ENCODE measurements around the gene SERPINA1.

Gene SERPINA1

DNA sequence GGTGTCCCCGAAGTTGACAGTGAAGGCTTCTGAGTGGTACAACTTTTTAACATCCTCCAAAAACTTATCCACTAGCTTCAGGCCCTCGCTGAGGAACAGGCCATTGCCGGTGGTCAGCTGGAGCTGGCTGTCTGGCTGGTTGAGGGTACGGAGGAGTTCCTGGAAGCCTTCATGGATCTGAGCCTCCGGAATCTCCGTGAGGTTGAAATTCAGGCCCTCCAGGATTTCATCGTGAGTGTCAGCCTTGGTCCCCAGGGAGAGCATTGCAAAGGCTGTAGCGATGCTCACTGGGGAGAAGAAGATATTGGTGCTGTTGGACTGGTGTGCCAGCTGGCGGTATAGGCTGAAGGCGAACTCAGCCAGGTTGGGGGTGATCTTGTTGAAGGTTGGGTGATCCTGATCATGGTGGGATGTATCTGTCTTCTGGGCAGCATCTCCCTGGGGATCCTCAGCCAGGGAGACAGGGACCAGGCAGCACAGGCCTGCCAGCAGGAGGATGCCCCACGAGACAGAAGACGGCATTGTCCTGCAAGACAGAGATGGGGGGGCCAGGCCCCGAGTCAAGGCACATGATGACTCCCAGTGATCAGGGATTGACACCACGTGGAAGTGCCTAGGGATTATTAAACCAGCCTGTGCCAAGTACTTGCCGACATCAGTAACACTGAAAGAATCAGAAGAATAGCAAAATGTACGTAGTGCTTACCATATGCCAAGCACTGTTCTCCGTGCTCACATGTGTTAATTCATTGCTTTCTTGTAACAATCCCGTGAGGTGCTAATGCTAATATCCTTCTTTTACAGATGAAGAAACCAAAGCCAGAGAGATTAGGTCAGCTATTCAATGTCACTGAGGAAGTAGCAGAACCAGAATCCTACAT, 5.4 kb downstream of the SERPINA1 start:
- no peak for DNase-seq (ENCODE audit: low spot score)

DNA sequence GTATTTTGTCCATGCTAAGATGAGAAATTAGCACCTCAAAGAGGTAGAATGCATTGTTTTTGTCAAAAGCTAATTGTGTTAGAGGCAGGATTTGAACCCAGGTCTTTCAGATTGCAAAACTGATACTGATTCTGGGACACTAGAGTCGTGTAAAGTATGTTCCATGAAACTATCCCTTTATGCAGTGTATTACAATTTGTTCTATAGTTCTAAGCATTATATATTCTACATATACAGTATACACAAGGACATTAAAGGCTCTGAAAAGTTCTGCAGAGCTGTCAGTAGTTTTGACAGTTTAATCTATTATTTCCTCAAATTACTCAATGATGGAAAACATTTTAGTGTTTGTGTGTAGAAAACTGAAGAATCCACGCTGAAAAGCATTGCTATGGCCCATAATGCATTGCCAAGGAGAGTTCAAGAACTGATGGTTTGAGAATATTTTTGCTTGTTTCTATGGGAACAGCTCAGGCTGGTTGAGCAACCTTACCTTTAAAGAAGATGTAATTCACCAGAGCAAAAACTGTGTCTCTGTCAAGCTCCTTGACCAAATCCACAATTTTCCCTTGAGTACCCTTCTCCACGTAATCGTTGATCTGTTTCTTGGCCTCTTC, 6.2 kb downstream of the SERPINA1 start:
- DNase-seq (ENCODE audit: low spot score) = no peak

GRCh38 chr14:94381149-94382030, 7.0 kb downstream of the SERPINA1 start:
- DNase-seq (ENCODE audit: low spot score) = no peak

GRCh38 chr14:94380225-94381148, 7.9 kb downstream of the SERPINA1 start:
- DNase-seq (ENCODE audit: low spot score) = no peak

DNA sequence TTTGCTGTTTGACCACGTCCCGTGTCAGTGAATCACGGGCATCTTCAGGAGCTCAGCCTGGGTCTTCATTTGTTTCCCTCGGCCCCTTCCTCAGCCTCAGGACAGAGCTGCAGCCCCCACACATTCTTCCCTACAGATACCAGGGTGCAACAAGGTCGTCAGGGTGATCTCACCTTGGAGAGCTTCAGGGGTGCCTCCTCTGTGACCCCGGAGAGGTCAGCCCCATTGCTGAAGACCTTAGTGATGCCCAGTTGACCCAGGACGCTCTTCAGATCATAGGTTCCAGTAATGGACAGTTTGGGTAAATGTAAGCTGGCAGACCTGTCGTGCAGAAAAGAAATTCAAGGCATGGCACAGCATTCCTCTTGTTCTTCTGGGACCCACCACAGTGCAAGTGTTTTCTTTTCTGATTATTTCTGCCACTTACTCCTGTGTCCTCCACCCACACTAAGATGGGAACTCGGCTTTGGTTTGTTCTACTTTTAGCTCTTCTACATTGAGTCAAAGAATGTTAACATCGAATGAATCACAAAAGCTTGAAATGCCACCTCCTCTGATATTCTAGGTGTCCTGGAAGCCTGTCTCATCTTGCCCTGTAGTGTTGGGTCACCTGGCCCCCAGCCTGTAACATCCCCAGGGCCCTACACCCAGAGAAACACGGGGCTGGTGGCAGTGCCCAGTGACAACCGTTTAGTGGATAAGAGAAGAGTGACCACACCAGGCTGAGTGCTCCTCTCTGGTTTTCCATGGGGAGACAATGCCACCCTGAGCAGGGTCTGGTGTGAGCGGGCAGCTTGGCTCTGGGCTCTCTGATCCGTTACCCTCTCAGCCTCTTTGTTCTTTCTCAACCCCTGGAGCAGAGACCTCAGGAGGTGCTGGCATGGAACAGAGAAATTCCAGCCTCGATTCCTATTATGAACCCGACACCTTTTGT, 8.8 kb downstream of the SERPINA1 start:
- DNase-seq (ENCODE audit: low spot score) = no peak

DNA sequence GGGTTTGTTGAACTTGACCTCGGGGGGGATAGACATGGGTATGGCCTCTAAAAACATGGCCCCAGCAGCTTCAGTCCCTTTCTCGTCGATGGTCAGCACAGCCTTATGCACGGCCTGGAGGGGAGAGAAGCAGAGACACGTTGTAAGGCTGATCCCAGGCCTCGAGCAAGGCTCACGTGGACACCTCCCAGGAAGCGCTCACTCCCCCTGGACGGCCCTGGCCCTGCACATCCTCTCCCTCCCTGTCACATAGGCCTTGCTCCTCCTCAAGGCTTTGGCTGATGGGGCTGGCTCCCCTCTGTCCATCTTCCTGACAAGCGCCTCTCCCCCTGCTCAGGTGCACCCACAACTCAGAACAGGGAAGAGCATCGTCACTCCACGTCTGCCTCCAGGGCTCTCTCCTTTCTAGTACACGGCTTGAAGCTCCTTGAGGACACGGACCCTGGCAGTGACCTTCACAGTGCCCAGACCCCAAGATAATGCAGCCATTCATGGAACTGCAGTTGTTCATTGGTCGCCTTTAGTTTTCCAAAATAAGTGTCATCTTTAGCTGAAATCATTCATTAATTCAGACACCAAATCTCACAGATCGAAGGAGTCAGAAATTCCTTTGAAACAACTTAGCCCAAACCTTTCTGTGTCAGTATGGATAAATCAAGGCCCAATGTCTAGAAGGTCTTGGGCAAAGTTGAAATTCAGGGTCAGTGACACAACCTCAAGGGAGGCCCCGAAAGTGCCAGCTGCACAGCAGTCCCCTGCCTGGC, 9.7 kb downstream of the SERPINA1 start:
- DNase-seq (ENCODE audit: low spot score) = no peak

GRCh38 chr14:94377866-94378470, 10.4 kb downstream of the SERPINA1 start:
- DNase-seq (ENCODE audit: low spot score) = no peak

DNA sequence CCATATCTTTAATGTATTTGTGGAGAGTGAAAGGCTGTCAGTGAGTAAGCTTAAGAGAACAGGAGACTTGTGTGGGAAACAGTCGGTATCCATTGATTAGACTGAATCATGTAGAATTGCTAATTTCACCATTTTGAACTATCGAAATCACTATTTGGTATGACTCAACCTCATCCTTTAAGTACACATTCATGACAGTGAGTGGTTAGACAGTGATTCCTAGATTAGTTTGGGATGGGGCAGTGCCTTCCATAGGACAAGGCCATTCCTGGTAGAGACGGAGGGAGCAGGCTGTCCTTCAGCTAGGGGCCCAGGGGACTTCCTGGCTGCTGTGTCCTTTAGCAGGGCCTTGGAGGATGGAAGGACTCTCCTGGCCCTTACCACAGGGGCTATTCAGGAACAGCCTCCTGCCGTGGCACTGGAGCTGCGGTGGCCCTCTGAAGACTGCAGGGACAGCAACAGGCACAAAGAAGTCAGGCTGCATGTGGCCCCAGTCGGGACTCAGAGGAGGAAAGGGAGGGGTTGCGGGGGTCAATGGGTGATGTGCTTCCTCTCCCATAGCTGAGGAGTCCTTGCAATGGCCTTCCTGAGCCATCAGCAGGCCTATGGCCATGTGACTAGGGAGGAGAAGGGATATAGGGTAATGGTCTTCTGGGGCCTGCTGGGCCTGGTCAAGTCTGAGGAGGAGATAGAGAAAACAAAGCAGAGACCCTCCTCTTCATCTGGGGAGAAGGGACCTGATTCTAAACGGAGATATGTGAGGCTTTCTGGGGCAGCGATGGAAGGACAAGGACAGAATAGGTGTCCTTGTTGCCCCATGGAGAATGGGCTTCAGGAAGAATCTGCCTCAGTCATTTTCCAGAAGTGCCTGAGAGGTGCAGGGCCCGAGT, 11.2 kb downstream of the SERPINA1 start:
- DNase-seq (ENCODE audit: low spot score) = no peak

- DNase-seq (ENCODE audit: low spot score) = no peak
Measured at GRCh38 chr14:94376108-94376975, 12.1 kb downstream of the SERPINA1 start.

- no peak for DNase-seq (ENCODE audit: low spot score)
Measured at GRCh38 chr14:94375552-94376107, 12.8 kb downstream of the SERPINA1 start.

- DNase-seq (ENCODE audit: low spot score) = no peak
Measured at GRCh38 chr14:94374749-94375260, 13.6 kb downstream of the SERPINA1 start.

DNA sequence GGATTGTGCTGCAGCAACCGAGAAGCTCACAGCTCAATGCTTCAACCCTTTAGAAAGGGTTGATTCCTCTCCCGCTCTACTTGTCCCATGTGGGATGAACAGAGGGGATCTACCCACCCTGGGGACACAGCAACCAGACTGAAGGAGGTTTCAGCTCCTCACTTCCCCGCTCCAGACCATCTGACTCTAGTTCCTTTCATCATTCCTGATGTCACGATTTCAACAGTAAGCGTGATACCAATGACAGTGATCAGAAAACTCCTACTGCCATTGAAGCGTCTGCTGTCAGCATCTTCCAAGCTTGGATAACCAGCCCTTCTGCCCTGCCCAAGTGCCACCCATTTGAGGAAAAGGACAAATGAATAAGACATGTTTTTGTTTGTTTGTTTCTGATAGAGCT, 14.3 kb downstream of the SERPINA1 start:
- no peak for DNase-seq (ENCODE audit: low spot score)

GRCh38 chr14:94373708-94374107, 14.7 kb downstream of the SERPINA1 start:
- DNase-seq (ENCODE audit: low spot score) = peak; percentile 60

- no peak for DNase-seq (ENCODE audit: low spot score)
Measured at GRCh38 chr14:94372021-94372605, 16.3 kb downstream of the SERPINA1 start.

DNA sequence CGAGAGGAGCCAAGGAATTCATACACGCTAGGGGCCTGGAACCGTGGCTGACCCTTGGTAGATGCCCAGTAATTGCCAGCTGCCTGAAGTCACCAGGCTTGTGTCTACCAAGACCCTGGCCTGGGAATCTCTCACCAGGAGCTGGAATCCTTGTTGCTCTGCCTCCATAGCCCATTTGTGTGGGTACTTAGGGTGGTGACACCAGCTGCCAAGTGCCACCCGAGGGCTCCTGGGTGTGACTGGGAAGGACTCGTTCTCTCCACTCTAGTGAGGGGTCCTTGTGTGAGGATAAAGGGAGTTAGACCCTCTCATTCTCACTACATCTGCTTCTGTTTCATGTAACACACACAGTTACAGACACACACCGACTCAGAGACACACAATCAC, 17.9 kb downstream of the SERPINA1 start:
- no peak for DNase-seq (ENCODE audit: low spot score)
